Stimulated activated naive CD8-positive, alpha-beta T cell treated with anti-CD3 and anti-CD28 coated beads, Interleukin-15, Interleukin-2, amounts not matched to agents 100 ng/mL and 50 ng/mL, for 24 hours (primary cell): Measurements from ENCODE around the gene AADAC.
"Not testable (repeated sequence)": the region's sequence is repeated elsewhere in the genome, so short reads cannot be mapped to it uniquely, and the experiment has no call there.

Source experiments
- H3K27ac Mint-ChIP-seq: one replicate; pipeline ENCODE4 v1.8.0; 2021; ENCODE audit warnings: mild to moderate bottlenecking, mixed read lengths
- H3K27me3 Mint-ChIP-seq: one replicate; pipeline ENCODE4 v1.8.0; 2021; ENCODE audit warnings: mixed read lengths
- H3K36me3 Mint-ChIP-seq: one replicate; pipeline ENCODE4 v1.8.0; 2021; ENCODE audit warnings: low read depth, mixed read lengths
- H3K4me1 Mint-ChIP-seq: one replicate; pipeline ENCODE4 v1.8.0; 2021; ENCODE audit warnings: low read depth, mixed read lengths
- H3K4me3 Mint-ChIP-seq: one replicate; pipeline ENCODE4 v1.8.0; 2021; ENCODE audit warnings: mild to moderate bottlenecking, mixed read lengths
- H3K9me3 Mint-ChIP-seq: one replicate; pipeline ENCODE4 v1.8.0; 2021; ENCODE audit warnings: mixed read lengths

AADAC gene

GRCh38 chr3:151859905-151860304 is 46.0 kb downstream of the AADAC start:
- H3K27me3 Mint-ChIP-seq, result no peaks in the 10 kb centered on the region
- H3K4me1 Mint-ChIP-seq, result no peaks in the 10 kb centered on the region
- no peaks in the 10 kb centered on the region for H3K9me3 Mint-ChIP-seq
- no peaks in the 10 kb centered on the region for H3K36me3 Mint-ChIP-seq
- no peak overlapping the region for H3K4me3 Mint-ChIP-seq
- H3K27ac Mint-ChIP-seq, result no peak overlapping the region

DNA sequence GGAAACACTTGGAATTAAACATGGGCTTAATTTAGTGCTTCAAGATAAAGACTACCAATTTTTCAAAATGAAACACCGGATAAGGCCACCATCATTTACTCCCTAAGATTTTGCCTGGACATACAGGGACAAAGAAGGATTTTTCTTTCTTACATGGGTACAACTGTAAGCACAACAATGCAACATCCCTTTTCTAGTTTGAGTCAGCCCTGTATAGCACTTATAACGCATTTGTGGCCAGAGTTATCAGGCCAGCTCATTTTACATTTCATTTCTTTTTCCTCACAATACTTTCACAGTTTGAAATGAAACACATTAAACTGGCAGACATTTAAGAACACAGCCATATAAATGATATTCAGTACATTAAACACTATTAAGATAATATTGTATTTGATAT is 49.7 kb downstream of the AADAC start:
- Mint-ChIP-seq H3K27ac (no peak overlapping the region), H3K36me3 (no peaks in the 10 kb centered on the region), H3K9me3 (no peaks in the 10 kb centered on the region)

GRCh38 chr3:151864423-151865101 is 50.6 kb downstream of the AADAC start:
- Mint-ChIP-seq H3K36me3 (no peaks in the 10 kb centered on the region), H3K27ac (no peak overlapping the region), H3K4me1 (no peaks in the 10 kb centered on the region), H3K4me3 (no peak overlapping the region), H3K9me3 (no peaks in the 10 kb centered on the region), H3K27me3 (peaks cover 4% of the 10 kb centered on the region)

More for the DNA sequence above, 49.7 kb downstream of the AADAC start:
- Mint-ChIP-seq H3K4me1 (no peaks in the 10 kb centered on the region), H3K27me3 (peaks cover 4% of the 10 kb centered on the region), H3K4me3 (no peak overlapping the region)

- H3K36me3 Mint-ChIP-seq, result no peaks in the 10 kb centered on the region
- no peaks in the 10 kb centered on the region for H3K9me3 Mint-ChIP-seq
- no peak overlapping the region for H3K27ac Mint-ChIP-seq
- peaks cover 7% of the 10 kb centered on the region for H3K4me1 Mint-ChIP-seq
- H3K27me3 Mint-ChIP-seq, result peaks cover 4% of the 10 kb centered on the region
- no peak overlapping the region for H3K4me3 Mint-ChIP-seq
These were observed 52.9 kb downstream of the AADAC start for GRCh38 chr3:151866711-151867410.

GRCh38 chr3:151867666-151868065 is 53.8 kb downstream of the AADAC start:
- Mint-ChIP-seq H3K27me3 (peaks cover 4% of the 10 kb centered on the region), H3K27ac (no peak overlapping the region), H3K4me3 (no peak overlapping the region), H3K36me3 (no peaks in the 10 kb centered on the region), H3K4me1 (peaks cover 14% of the 10 kb centered on the region), H3K9me3 (no peaks in the 10 kb centered on the region)

- H3K4me1 Mint-ChIP-seq, result peaks cover 15% of the 10 kb centered on the region
- no peaks in the 10 kb centered on the region for H3K36me3 Mint-ChIP-seq
- no peak overlapping the region for H3K4me3 Mint-ChIP-seq
- H3K27ac Mint-ChIP-seq, result no peak overlapping the region
- H3K27me3 Mint-ChIP-seq, result peaks cover 4% of the 10 kb centered on the region
- H3K9me3 Mint-ChIP-seq, result no peaks in the 10 kb centered on the region
These were observed 55.3 kb downstream of the AADAC start for GRCh38 chr3:151869181-151869580.

DNA sequence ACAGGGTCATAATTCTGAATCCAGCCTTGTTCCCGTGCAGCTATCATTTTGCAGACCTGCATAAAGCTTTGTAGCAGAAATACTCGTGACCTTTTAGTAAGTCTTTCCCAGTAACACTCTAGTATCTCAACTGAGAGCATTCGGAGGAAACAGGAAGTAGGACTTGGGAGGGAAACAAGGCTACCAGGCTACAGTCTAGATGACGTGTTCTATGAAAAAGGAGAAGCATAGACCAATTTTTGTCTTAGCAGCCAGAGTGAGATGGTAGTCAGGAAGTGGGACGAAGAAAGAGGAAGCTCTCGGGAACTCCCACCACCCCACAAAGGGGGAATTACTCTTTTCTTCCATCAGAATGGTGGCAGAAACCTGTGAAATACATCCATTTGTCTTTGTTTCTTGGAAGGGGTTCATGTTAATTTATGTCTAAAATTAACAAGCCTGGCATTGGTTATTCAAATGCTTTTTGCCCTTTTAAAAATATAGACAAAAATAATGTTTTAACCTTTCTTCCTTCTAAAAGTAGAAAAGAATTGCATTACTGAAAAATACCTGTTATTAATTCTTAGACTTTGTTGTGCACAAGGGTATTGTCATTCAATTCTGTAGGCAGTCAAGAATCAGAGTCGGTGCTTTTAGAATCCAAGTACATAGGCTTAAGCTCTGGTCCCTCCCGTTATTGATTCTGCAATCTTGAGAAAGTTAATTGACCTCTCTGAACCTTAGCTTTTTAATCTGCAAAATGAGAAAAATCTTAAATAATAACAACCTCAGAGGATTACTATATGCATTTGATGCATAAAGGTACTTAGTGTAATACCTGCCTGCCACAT is 57.9 kb downstream of the AADAC start:
- peaks cover 7% of the 10 kb centered on the region for H3K27me3 Mint-ChIP-seq
- no peaks in the 10 kb centered on the region for H3K9me3 Mint-ChIP-seq
- H3K27ac Mint-ChIP-seq, result peak overlapping the region; percentile 71
- peaks cover 22% of the 10 kb centered on the region for H3K4me1 Mint-ChIP-seq
- peak overlapping the region; percentile 47 for H3K4me3 Mint-ChIP-seq
- no peaks in the 10 kb centered on the region for H3K36me3 Mint-ChIP-seq

DNA sequence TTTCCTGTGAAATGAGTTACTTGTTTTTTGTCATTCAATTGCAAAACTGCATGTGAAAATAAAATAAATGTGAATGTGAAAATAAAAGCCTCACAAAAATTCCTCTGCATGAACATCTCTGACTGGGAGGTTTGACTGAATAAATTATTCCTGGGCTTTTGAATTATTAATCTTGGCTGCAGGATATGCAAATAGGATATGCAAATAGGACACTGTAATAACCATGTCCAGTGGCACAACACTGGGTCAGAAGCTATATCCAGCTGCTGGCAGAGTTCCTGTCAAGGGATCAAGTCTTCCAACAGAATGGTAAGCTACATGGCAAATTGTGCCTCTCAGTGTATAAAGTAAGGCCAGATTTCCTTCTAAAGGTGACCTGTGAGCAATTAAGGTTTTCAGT is 59.5 kb downstream of the AADAC start, which contains the start of gene SUCNR1:
Gene SUCNR1, plus strand, starts transcription at position 246 of the 400 bp plus-strand sequence. CDS start 6,250 bp downstream, outside the sequence.
- Mint-ChIP-seq H3K9me3 (no peaks in the 10 kb centered on the region), H3K4me3 (no peak within 1 kb of the TSS), H3K27ac (no peak within 1 kb of the TSS), H3K4me1 (peaks cover 22% of the 10 kb centered on the region), H3K27me3 (peaks cover 7% of the 10 kb centered on the region), H3K36me3 (no peaks in the 10 kb centered on the region)

- H3K4me1 Mint-ChIP-seq, result peaks cover 24% of the 10 kb centered on the region
- not testable (repeated sequence) for H3K9me3 Mint-ChIP-seq, H3K4me3 Mint-ChIP-seq, H3K36me3 Mint-ChIP-seq, H3K27ac Mint-ChIP-seq, H3K27me3 Mint-ChIP-seq
These were observed 60.2 kb downstream of the AADAC start for GRCh38 chr3:151874079-151874478.

GRCh38 chr3:151875759-151876158 is 61.8 kb downstream of the AADAC start:
- Mint-ChIP-seq H3K4me1 (peaks cover 39% of the 10 kb centered on the region), H3K36me3 (no peaks in the 10 kb centered on the region), H3K9me3 (no peaks in the 10 kb centered on the region), H3K27me3 (peaks cover 7% of the 10 kb centered on the region), H3K27ac (peak overlapping the region; percentile 76), H3K4me3 (peak overlapping the region; percentile 42)

- H3K9me3 Mint-ChIP-seq, result no peaks in the 10 kb centered on the region
- H3K4me1 Mint-ChIP-seq, result peaks cover 28% of the 10 kb centered on the region
- peaks cover 7% of the 10 kb centered on the region for H3K27me3 Mint-ChIP-seq
- no peak overlapping the region for H3K4me3 Mint-ChIP-seq
- H3K36me3 Mint-ChIP-seq, result no peaks in the 10 kb centered on the region
- no peak overlapping the region for H3K27ac Mint-ChIP-seq
These were observed 63.4 kb downstream of the AADAC start for GRCh38 chr3:151877269-151877668.
